HG03460 (cell line): ENCODE measurements around the gene MTCL3.
A peak's percentile ranks its signal among the peaks of the same experiment; 100 is the strongest.

Experiments used
- ATAC-seq: cut with Tn5 transposase; IDR thresholded peaks from one replicate; pipeline ENCODE4 v1.9.1; 2021; ENCODE audit not compliant: unreplicated experiment

MTCL3 gene

DNA sequence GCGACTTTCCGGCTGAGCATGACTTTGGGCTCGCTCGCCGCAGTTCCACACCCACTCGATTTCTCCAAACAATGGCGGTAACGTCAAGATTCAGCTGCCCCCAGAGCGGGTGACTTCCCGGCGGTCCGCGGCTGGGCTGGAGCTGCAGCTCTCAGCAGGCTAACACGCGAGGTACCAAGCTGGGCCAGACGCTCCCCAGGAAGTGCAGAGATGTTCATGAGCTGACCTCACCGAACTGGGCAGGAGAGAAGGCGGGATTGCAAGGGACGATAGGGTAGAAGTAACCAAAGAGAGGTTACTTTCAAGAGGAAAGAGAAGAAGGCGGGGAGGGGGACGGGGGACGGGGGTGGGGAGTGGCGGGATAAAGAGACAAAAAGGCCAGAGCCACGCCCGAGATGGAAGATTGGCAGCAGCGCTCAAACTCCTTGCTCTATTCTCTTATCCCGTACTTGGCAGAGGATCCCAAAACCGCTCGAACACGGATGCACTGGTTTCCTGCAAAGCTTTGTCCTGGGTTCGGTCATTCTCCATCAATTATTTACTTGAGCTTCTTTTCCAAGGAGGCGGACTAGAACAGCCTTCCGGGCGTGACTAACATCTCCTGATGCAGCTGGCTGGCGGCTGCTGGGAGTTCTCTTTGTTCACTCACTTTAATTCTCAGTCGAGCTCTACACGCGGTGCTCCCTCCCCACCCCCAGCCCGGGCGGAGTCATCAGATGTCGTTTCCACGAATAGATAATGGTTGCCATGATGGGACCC is at the start of gene MTCL3:
TSS of gene MTCL3 (minus strand) at position 626 of the 759 bp plus-strand sequence.
- ATAC-seq = no peak

GRCh38 chr6:127567476-127567875 is 48.3 kb upstream of the MTCL3 start:
- no peak for ATAC-seq

GRCh38 chr6:127566651-127567050 is 47.5 kb upstream of the MTCL3 start:
- no peak for ATAC-seq

DNA sequence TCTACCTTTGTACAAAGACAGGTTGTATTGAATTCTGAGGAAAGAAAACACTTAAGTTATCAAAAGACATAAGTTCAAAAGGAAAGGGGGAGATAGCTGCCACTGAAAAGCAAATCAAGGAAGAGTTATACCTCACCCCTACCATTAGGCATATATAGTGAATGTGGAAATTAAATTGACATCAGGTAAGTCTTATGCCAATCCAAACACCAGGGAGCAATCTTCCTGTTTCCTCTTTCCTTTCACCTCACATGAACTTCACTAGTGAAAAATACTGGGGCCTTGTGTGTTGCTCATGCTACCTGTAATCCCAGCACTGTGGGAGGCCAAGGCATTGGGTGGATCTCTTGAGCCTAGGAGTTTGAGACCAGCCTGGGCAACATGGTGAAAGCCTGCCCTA is 47.0 kb upstream of the MTCL3 start:
- ATAC-seq = no peak

DNA sequence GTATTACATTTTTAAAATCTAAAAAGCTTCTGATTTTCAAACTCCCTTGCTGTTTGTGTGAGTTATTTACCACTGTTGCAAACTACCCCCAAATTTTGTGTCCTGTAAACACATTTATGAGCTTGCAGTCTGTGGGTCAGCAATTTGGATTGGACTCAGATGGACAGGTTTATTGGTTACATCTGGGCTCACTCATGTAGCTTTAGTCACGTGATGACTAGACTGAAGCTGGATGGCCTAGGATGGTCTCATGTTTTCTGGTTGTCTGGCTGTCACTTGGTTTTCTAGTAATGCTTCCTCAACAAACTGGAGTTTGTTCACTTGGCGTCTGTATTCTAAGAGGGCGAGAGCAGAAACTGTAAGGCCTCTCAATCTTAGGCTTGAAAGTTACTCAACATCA is 45.6 kb upstream of the MTCL3 start:
- ATAC-seq = no peak

DNA sequence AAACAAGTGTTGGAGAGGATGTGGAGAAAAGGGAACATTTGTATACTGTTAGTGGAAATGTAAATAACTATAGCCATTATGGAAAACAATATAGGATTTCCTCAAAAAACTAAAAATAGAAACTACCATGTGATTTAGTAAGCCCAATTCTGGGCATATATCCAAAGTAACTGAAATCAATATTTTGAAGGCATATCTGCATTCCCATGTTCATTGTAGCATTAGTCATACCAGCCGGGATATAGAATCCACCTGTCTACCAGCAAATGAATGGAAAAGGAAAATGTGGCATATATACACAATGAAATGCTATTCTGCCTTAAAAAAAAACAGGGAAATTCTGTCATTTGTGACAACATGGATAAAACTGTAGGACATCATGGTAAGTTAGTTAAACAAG is 42.5 kb upstream of the MTCL3 start:
- ATAC-seq = no peak

DNA sequence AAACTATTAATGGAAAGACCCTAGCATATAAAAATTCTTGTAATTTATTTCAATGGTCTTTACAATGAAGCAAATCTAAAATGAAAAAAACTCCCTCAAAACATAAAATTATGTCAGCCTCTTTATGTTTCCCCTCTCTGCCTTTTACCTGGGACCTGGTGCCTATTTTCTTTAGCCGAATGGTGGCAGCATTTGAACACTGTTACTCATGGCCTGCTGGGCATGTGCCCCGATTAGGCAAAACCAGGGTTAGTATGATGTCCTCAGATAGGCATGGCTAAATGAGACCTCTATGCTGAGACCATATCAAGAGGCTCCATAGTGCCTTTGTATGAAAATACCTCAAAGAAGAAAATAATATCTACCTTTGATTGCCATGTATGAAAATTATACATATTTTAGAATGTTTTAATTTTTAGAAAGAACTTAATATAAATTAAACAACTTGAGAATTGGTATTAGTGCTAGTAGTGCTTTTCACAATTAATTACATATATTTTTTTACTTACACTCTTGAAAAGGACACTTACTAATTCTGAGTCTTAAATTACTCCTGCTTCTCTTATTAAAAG is 35.4 kb upstream of the MTCL3 start:
- ATAC-seq = no peak

DNA sequence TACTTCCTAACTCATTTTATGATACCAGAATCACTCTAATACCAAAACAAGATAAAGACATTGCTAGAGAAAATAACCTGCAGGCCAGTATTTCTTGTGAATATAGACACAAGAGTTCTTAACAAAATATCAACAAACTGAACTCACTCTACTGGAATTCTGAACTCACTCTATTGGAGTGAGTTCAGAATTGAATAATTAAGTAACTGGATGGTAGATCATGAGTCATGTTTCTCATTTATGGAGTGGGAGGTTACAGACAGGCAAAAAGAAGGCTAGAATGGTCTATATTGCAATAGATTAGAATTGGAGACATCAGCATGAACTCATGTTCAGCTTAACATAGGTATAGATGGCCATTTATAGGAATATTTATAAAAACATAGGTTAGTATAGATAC is 31.3 kb upstream of the MTCL3 start:
- no peak for ATAC-seq

GRCh38 chr6:127547904-127548649 is 28.9 kb upstream of the MTCL3 start:
- ATAC-seq = no peak

DNA sequence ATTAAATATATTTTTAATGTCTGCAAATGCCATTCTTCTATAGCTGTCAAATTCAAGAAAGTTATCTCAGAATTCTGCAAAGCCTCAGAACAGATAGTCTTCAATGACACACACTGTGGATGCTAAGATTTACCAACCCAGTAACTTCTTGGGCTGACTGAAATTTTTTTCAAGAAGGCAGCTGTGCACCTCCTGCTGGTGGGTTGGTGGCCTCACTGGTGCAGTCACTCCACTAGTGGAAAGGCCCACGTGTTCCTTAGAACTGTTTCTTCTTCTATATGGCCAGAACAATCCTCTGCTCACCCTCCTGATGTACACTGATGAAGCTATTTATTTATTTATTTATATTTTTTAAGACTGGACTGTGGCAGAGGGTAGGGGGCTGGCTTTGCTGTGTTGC is 28.1 kb upstream of the MTCL3 start:
- ATAC-seq = no peak

DNA sequence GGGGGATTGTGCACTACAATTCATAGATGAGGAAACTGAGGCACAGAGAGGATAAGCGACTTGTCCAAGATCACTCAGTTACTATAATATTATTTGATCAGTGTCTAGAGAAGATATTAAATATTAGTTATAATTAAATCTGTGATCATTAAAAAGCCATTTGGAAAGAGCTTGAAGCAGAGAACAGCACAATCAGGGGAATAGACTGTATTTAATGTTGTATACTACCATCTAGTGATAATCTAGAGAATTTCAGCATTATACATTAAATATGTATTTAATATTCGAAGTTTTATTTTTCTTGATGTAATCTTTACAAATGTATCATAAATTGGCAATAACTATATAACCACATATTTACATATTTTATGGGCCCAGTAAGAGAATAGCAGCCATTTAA is 20.1 kb upstream of the MTCL3 start:
- no peak for ATAC-seq

GRCh38 chr6:127538750-127539264 is 19.7 kb upstream of the MTCL3 start:
- ATAC-seq = no peak

DNA sequence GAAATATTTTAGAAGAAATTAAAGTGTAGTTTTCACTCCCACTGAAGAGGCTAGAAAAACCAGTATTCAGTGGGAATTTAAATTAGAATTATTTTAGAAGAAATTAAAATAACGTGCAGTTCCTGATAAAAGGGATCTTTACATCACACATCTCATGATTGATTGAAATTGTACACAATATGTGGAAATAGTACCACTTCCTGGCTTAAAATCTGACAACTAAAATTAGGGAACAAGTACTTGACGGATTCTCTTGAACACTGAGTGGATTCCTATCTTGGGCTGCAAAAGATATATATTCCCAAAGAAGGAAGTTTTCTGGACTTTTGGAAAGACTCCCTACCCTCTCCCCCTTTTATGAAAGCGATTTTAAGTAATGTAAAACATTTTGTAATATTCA is 14.6 kb upstream of the MTCL3 start:
- ATAC-seq = no peak

DNA sequence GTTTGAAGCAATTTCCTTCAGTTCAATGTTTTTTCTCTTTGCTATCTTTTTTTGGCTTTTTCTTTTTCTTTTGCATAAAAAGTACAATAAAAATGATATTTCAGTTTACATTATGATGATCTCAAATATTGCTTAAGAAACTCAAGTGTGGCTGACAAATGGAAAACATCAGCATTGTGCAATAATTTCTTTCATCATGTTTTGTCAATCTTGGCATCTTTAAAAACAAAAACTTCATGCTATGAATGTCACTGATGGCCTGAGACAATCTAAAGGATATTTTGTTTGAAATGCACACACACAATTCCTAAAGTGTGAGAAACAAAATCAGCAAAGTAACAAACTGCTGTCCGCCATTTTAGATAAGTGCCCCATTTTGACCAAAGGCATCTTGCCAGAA is 13.9 kb upstream of the MTCL3 start:
- ATAC-seq = no peak

- no peak for ATAC-seq
These were observed 3.6 kb upstream of the MTCL3 start for GRCh38 chr6:127522714-127523113.

DNA sequence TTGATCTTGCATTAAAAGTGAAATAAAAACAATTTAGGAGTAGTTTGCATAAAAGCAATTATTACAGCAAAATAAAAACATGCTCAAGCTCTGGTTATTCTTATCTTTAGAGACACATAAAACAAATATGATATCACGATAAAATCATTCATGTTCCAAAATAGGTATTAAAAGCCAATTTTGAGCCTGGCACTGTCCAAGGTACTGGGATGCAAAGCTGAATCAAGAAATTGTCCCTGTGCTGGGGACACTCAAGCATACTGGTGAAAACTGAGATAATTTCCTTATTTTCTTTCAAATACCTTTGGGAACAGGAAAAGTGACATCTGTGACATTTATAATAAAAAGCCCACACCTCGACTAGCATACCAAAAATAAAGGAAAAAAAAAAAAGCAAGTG is 931 bp upstream of the MTCL3 start:
- no peak for ATAC-seq

DNA sequence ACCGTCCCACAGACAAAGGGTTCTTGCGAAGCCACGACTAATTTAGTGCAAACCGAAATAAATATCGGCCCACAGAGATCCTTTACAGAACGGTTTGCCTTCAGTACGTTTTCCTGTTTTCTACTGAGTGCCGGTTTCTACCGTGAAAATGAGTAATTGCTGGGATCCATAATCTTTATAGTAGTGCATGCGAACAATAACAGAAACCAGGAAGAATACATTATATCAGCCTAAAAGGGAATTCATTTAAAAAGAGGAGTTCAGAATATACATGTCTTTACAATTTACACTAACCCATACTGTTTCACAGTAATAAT is 292 bp upstream of the MTCL3 start:
- no peak for ATAC-seq

- no peak for ATAC-seq
These were observed 885 bp downstream of the MTCL3 start for GRCh38 chr6:127518191-127518709.

DNA sequence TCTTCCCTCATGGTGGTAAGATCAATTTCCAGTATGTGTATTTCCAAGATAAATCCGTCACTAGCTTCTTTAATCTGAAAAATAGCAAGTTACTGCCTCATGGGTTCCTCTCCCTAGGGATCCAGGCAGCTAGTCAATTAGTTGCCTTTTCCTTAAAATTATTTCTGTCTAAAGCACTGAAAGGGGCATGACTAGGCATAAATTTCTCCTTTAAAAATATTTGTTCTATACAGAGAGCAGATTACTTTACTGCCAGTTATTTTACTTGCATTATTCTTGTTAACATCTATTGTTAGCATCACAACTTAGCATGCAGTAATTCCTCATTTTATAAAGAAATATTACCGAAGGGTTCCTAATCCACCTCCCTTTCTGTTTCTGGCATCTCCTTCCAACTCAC is 1.4 kb downstream of the MTCL3 start:
- no peak for ATAC-seq

- peak; percentile 61 for ATAC-seq
These were observed 2.4 kb downstream of the MTCL3 start for GRCh38 chr6:127516662-127517273.
